H4 (cell line): ENCODE data around the gene STARD10. TPM values are rescaled to one million over a fixed set of nuclear protein-coding genes. Genes with fewer than 3 reads are reported as not detected.

ENCODE experiments used
- DNase-seq: peaks from one replicate; pipeline ENCODE4 v3.0.0-alpha.2; 2015; ENCODE audit warnings: low spot score
- total RNA-seq: library from RNA; depleted of rRNA; stranded (reverse); fragments of >200 nt; shearing (Covaris generic); gene quantifications from 2 replicates; pipeline ENCODE4 v1.2.3, GENCODE V29; 2014; rRNA removed

STARD10 gene
- total RNA-seq, 1 experiment from 2014 or later, result 25.1 TPM

GRCh38 chr11:72706579-72706978 is 87.3 kb downstream of the STARD10 start:
- DNase-seq, result no peak

- no peak for DNase-seq
These were observed 88.1 kb downstream of the STARD10 start for GRCh38 chr11:72705442-72706365.

GRCh38 chr11:72704783-72705265 is 89.0 kb downstream of the STARD10 start:
- DNase-seq, result no peak

Other genes starting within 250 kb of the STARD10 start
- 2.6 and 3.0 TPM in 2 replicates for gene PDE2A, start 119.6 kb downstream of the STARD10 start, total RNA-seq
- gene ARAP1, start 41.6 kb downstream of the STARD10 start, total RNA-seq, result 17.7 and 20.1 TPM in 2 replicates
- 0.66 and 3.4 TPM in 2 replicates for gene ATG16L2, start 20.4 kb upstream of the STARD10 start, total RNA-seq